K562 (cell line): ENCODE results near the gene LOC128125822.
A peak's percentile ranks its signal among the peaks of the same experiment; 100 is the strongest.

ENCODE experiments used
- BHLHE40 ChIP-seq: IDR thresholded peaks from 2 replicates; pipeline ENCODE4 v1.6.1; 2011; ENCODE audit warnings: low read length, improper control_type of control experiment
- ESRRA ChIP-seq: fragments of 450-650 bp; IDR thresholded peaks from 2 replicates; pipeline ENCODE4 v1.6.1; 2014; ENCODE audit warnings: low read depth, mild to moderate bottlenecking, moderate library complexity, borderline replicate concordance
- GATAD2B ChIP-seq: fragments of 450-650 bp; IDR thresholded peaks from 2 replicates; pipeline ENCODE4 v1.6.1; 2017; ENCODE audit warnings: mild to moderate bottlenecking, borderline replicate concordance
- HMG20B ChIP-seq: fragments of 250-450 bp; sonication (Bioruptor Pico); IDR thresholded peaks from 2 replicates; pipeline ENCODE4 v1.5.0; 2021; ENCODE audit warnings: mild to moderate bottlenecking
- MAZ ChIP-seq, 2 experiments: fragments of 450-650 bp in 1 of 2; sonication (generic) in 1 of 2; formaldehyde crosslinking; IDR thresholded peaks in 1 of 2; conservative IDR thresholded peaks in 1 of 2; 2 replicates each; pipeline versions ENCODE4 v1.4.0 to v1.5.0; 2020; ENCODE audit warnings: mild to moderate bottlenecking in 1 of 2, missing genetic modification reagents in 1 of 2
- NFIC ChIP-seq: fragments of 450-650 bp; IDR thresholded peaks from 2 replicates; pipeline ENCODE4 v1.6.1; 2017; ENCODE audit warnings: mild to moderate bottlenecking, inconsistent platforms
- PHB ChIP-seq: fragments of 250-450 bp; sonication (Bioruptor Pico); IDR thresholded peaks from 2 replicates; pipeline ENCODE4 v1.5.0; 2021
- POLR3G ChIP-seq: IDR thresholded peaks from 2 replicates; pipeline ENCODE4 v1.6.1; 2011; ENCODE audit not compliant: insufficient read length, insufficient replicate concordance; ENCODE audit errors: extremely low read depth
- SMAD2 ChIP-seq: fragments of 150-350 bp; IDR thresholded peaks from 2 replicates; pipeline ENCODE4 v1.6.1; 2014; ENCODE audit warnings: low read depth, mild to moderate bottlenecking, low read length
- SMAD3 ChIP-seq: fragments of 450-650 bp; formaldehyde crosslinking; conservative IDR thresholded peaks from 2 replicates; pipeline ENCODE4 v1.4.0; 2020; ENCODE audit warnings: mild to moderate bottlenecking
- TFAM ChIP-seq: fragments of 250-450 bp; sonication (Bioruptor Pico); conservative IDR thresholded peaks from 2 replicates; pipeline ENCODE4 v1.5.0; 2021; ENCODE audit warnings: mild to moderate bottlenecking, moderate library complexity
- XRCC5 ChIP-seq: fragments of 200-400 bp; formaldehyde crosslinking; IDR thresholded peaks from 2 replicates; pipeline ENCODE4 v1.6.1; 2017; ENCODE audit warnings: low read depth, mild to moderate bottlenecking, low read length
- ZNF146 ChIP-seq: IDR thresholded peaks from one replicate; pipeline ENCODE4 v1.6.1; 2018; ENCODE audit warnings: missing compliant biosample characterization; ENCODE audit not compliant: unreplicated experiment
- ZNF354B ChIP-seq: fragments of 250-450 bp; sonication (Bioruptor Pico); IDR thresholded peaks from 2 replicates; pipeline ENCODE4 v1.4.0; 2020
- ZNF785 ChIP-seq: fragments of 250-450 bp; sonication (Bioruptor Pico); IDR thresholded peaks from 2 replicates; pipeline ENCODE4 v1.4.0; 2020; ENCODE audit warnings: mild to moderate bottlenecking
- TF ChIP-seq, protein P1 (sequence below), 2 experiments: fragments of 450-650 bp; IDR thresholded peaks; 2 replicates each; pipeline ENCODE4 v1.6.1; 2016; ENCODE audit warnings: mild to moderate bottlenecking in 2 of 2, borderline replicate concordance in 1 of 2, low read depth in 1 of 2, moderate library complexity in 1 of 2
- TF ChIP-seq, protein P2 (sequence below): sonication (generic); formaldehyde crosslinking; IDR thresholded peaks from 2 replicates; pipeline ENCODE4 v1.8.1; 2022; ENCODE audit warnings: missing genetic modification reagents
- TF ChIP-seq, protein P3 (sequence below): fragments of 250-450 bp; sonication (Bioruptor Pico); IDR thresholded peaks from 2 replicates; pipeline ENCODE4 v1.5.0; 2020; ENCODE audit warnings: mild to moderate bottlenecking, borderline replicate concordance

The LOC128125822 gene

DNA sequence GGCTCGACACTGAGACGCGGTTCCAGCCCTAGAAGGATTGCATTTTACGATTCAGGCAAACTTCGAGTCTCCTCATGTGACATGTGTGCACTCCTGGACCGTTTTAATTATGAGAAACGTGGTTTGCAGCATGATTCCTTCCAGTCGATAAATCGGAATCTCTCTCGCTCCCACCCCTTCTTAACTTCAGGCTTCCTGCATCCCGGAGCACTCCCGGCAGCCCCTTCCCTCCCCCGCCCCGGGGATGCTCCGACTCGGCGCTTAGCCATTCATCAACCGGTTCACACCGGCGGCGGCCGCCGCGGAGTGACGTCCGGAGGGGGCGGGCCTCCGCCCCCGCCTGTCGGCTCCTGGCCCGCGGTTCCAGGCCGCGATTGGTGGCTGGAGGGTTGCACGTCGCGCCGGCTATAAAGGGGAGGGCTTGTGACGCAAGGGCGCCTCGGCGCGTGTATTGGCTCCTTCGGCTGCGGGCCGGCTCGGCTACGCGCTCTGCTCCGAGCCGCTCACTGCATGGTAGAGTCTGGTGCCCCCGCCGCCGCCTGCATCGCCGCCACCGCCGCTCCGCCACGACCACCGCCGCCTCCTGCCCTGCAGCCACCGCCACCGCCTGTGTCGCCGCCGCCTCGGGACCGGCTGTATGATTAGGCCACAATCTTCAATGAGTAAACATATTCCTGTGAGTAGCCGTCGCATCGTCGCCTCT, at the start of gene LOC128125822, which contains the start of gene PTP4A1 (continued):
- TF ChIP-seq, protein P1, sequence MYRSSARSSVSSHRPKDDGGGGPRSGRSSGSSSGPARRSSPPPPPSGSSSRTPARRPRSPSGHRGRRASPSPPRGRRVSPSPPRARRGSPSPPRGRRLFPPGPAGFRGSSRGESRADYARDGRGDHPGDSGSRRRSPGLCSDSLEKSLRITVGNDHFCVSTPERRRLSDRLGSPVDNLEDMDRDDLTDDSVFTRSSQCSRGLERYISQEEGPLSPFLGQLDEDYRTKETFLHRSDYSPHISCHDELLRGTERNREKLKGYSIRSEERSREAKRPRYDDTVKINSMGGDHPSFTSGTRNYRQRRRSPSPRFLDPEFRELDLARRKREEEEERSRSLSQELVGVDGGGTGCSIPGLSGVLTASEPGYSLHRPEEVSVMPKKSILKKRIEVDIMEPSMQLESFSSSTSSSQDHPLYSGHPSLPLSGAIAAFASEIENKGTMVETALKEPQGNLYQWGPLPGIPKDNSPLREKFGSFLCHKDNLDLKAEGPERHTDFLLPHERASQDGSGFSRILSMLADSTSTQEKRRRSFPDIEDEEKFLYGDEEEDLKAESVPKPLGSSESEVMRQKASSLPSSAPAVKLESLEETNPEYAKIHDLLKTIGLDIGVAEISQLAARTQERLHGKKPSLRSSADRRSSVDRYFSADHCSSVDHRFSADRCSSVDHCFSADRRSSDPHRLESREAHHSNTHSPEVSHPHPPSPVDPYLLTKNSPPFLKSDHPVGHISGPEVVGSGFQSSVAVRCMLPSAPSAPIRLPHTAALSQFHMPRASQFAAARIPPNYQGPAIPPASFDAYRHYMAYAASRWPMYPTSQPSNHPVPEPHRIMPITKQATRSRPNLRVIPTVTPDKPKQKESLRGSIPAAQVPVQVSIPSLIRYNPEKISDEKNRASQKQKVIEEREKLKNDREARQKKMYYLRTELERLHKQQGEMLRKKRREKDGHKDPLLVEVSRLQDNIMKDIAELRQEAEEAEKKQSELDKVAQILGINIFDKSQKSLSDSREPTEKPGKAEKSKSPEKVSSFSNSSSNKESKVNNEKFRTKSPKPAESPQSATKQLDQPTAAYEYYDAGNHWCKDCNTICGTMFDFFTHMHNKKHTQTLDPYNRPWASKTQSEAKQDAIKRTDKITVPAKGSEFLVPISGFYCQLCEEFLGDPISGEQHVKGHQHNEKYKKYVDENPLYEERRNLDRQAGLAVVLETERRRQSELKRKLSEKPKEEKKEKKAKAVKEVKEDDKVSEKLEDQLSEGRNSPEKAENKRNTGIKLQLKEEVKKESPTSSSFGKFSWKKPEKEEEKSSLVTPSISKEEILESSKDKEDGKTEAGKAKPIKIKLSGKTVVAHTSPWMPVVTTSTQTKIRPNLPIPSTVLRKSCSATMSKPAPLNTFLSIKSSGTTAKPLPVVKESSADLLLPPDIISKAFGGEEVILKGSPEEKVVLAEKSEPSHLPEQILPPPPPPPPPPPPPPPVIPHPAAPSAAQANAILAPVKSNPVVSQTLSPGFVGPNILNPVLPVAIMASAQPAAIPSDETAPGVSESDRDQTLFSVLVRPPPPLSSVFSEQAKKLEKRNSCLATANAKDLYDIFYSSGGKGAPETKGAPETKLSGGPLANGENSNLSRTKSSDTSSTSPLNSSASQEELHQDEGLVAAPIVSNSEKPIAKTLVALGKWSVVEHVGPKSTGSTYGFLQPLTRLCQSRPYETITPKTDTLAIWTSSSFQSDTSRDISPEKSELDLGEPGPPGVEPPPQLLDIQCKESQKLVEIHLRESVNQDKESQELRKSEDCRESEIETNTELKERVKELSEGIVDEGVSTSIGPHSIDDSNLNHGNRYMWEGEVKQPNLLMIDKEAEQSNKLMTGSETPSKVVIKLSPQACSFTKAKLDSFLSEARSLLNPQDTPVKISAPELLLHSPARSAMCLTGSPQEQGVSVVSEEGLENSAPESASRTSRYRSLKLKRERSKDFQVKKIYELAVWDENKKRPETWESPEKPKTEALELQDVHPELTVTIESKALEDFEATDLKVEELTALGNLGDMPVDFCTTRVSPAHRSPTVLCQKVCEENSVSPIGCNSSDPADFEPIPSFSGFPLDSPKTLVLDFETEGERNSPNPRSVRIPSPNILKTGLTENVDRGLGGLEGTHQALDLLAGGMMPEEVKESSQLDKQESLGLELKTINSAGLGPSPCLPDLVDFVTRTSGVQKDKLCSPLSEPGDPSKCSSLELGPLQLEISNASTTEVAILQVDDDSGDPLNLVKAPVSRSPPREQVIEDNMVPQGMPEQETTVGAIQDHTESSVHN (IDR thresholded peaks at IDR 0.05; ENCODE audit: borderline replicate concordance in 1 of 2, low read depth in 1 of 2): no peak
- no peak for TF ChIP-seq GATAD2B
- TF ChIP-seq ZNF785 (CRISPR knock-in tag): no peak
- TF ChIP-seq, protein P2, sequence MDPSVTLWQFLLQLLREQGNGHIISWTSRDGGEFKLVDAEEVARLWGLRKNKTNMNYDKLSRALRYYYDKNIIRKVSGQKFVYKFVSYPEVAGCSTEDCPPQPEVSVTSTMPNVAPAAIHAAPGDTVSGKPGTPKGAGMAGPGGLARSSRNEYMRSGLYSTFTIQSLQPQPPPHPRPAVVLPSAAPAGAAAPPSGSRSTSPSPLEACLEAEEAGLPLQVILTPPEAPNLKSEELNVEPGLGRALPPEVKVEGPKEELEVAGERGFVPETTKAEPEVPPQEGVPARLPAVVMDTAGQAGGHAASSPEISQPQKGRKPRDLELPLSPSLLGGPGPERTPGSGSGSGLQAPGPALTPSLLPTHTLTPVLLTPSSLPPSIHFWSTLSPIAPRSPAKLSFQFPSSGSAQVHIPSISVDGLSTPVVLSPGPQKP (CRISPR knock-in tag): no peak
- TF ChIP-seq BHLHE40: no peak
- no peak for TF ChIP-seq ZNF354B (CRISPR knock-in tag)
- TF ChIP-seq POLR3G: no peak
- TF ChIP-seq ESRRA: 0 out of 2 replicates have a peak, but pooled peaks have one; percentile 19
- TF ChIP-seq MAZ (CRISPR knock-in tag; conservative IDR thresholded peaks at IDR 0.05 in 1 of 2, IDR thresholded peaks at IDR 0.05 in 1 of 2): peak; percentile 68 to 72
- no peak for TF ChIP-seq ZNF146 (CRISPR knock-in tag)
- TF ChIP-seq XRCC5: no peak
- TF ChIP-seq SMAD2: no peak
- TF ChIP-seq, protein P3, sequence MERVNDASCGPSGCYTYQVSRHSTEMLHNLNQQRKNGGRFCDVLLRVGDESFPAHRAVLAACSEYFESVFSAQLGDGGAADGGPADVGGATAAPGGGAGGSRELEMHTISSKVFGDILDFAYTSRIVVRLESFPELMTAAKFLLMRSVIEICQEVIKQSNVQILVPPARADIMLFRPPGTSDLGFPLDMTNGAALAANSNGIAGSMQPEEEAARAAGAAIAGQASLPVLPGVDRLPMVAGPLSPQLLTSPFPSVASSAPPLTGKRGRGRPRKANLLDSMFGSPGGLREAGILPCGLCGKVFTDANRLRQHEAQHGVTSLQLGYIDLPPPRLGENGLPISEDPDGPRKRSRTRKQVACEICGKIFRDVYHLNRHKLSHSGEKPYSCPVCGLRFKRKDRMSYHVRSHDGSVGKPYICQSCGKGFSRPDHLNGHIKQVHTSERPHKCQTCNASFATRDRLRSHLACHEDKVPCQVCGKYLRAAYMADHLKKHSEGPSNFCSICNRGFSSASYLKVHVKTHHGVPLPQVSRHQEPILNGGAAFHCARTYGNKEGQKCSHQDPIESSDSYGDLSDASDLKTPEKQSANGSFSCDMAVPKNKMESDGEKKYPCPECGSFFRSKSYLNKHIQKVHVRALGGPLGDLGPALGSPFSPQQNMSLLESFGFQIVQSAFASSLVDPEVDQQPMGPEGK (CRISPR knock-in tag): no peak
- TF ChIP-seq HMG20B (CRISPR knock-in tag): no peak
- TF ChIP-seq NFIC: peak; percentile 74
- TF ChIP-seq TFAM (CRISPR knock-in tag): no peak
- no peak for TF ChIP-seq PHB
- TF ChIP-seq SMAD3 (CRISPR knock-in tag): no peak
